Hepatocyte (in vitro differentiated cells): ENCODE data around the gene SRRM4.

Experiments
- CTCF ChIP-seq: fragments of 200-600 bp; sonication (generic); IDR thresholded peaks from 2 replicates; pipeline ENCODE4 v1.5.1; 2016; ENCODE audit warnings: antibody characterized with exemption, mild to moderate bottlenecking; ENCODE audit not compliant: poor library complexity
- EZH2 ChIP-seq: fragments of 200-600 bp; sonication (generic); IDR thresholded peaks from 2 replicates; pipeline ENCODE4 v1.6.1; 2016; ENCODE audit warnings: antibody characterized with exemption, mild to moderate bottlenecking, borderline replicate concordance

- TF ChIP-seq CTCF: no peak
- TF ChIP-seq EZH2: no peak
Observed at GRCh38 chr12:119198440-119198839, 217.1 kb downstream of the SRRM4 start.
